NB4 (cell line): ENCODE data around the gene OVAAL.

Source experiments
- CTCF ChIP-seq: IDR thresholded peaks from one replicate; pipeline ENCODE4 v1.5.1; 2012; ENCODE audit warnings: low read depth, low read length
- POLR2A ChIP-seq: IDR thresholded peaks from 2 replicates; pipeline ENCODE4 v1.6.1; 2011; ENCODE audit warnings: mild to moderate bottlenecking; ENCODE audit not compliant: insufficient read length; ENCODE audit errors: extremely low read depth

GRCh38 chr1:180593382-180593781 lies 34.6 kb downstream of the OVAAL start:
- TF ChIP-seq CTCF, result no peak
- no peak for TF ChIP-seq POLR2A
